ENCODE measurements around the gene ZSCAN26.

DNA sequence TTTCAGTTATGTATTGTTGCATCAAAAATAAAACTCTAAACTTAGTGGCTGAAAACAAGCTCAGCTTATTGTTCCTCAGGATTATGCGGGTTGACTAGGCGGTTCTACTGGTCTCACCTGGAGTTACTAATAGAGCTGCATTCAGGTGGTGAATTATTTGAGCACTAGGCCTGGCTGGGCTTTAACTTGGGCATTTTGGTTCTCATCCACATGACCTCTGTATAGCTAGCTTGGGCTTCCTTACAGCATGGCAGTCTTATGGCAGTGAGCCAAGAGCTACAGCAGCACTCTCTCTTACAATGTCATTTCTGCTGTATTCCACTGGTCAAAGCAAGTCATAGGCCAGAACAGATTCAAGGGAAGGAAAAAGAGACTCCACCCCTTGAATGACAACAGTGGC, 16.0 kb downstream of the ZSCAN26 start:
- TF ChIP-seq POLR2A (IDR thresholded peaks at IDR 0.05) (no peak), EP300 (IDR thresholded peaks at IDR 0.05) (no peak)
- TF ChIP-seq, protein P1, sequence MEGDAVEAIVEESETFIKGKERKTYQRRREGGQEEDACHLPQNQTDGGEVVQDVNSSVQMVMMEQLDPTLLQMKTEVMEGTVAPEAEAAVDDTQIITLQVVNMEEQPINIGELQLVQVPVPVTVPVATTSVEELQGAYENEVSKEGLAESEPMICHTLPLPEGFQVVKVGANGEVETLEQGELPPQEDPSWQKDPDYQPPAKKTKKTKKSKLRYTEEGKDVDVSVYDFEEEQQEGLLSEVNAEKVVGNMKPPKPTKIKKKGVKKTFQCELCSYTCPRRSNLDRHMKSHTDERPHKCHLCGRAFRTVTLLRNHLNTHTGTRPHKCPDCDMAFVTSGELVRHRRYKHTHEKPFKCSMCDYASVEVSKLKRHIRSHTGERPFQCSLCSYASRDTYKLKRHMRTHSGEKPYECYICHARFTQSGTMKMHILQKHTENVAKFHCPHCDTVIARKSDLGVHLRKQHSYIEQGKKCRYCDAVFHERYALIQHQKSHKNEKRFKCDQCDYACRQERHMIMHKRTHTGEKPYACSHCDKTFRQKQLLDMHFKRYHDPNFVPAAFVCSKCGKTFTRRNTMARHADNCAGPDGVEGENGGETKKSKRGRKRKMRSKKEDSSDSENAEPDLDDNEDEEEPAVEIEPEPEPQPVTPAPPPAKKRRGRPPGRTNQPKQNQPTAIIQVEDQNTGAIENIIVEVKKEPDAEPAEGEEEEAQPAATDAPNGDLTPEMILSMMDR (IDR thresholded peaks at IDR 0.05): no peak
